ENCODE data around the gene FAM3A.

Gene FAM3A

DNA sequence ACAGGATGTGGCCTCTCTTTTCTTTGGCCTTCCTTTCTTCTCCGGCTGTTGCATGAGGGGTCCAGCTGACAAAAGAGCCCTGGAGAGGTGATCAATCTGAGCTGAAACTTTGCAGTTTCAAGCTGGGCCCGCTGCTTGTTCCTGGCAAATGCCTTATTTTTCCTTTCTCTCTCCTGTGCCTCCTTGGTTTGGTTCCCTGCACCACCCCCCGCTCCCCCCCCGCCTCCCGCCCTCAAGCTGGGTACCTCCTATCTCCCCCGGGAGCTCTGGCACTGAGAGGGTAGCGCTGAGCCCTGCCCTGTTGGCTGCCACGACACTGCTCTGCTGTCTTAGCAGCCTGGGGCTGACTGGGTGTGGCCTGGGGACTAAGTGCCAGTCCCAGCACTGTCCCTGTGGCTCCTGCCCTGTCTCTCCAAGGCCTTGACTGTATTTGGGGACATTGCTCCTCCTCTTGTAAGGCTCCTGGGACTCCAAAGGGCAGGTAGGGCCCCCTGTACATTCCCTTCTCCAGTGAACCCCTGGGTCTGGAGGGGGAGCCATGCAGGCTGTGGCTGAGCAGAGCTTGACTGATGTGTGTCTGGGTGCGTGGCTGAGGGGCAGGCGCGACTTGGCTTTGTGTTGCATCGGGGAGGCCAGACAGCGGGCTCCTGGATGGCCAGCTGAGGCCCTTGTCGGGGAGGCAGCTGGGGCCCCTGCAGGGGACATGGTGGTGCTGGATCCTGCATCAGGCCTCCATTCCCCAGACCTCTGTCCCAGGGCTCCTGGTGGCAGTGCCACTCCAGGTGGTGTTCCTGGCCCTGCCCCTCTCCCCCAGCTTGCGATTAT, 56.9 kb downstream of the FAM3A start:
- no peak for DNase-seq (ENCODE audit: low read depth)

DNA sequence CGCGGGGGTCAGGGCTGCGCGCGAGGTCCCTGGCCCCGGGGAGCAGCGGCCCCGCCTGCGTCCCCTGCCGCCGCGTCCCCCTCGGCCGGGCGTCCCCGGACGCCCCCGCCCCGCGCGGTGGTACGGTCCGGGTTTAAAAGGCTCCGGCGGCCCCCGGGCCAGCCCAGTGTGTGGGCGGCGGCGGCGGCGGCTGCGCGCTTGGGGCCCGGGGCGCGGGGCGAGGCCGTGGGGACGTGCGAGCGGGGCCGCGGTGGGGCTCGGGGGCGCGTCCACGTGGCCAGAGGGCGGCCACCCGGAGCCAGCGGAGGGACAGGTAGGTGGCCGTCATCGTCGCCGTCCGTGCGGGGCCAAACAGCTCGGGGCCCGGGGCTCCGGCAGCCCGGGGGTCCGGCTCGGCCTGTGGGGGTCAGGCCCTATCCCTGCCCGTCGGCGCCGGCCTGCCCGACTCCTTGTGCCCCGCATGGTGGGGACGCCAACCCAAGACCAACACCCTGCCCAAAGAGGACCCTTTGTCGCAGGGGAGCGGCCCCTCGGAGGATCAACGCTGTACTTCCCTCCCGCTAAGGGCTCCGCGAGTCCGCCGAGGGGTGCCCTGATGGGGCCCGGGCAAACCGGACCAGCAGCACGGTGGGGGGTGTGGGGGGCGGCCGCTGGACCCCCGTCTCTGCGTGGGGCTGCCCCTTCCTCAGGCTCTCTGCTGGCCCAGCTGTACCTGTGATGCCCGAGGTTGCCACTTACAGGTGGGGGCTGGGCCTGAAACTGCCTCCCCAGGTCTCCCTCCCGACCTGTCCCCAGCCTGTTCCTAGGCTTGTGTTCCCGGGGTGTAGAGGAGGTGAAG, 57.7 kb downstream of the FAM3A start, which contains the start of gene PLXNA3:
TSS of gene PLXNA3 (plus strand) at position 166 of the 838 bp plus-strand sequence. CDS start 1,903 bp downstream, outside the sequence.
- DNase-seq (ENCODE audit: low read depth): no peak

DNA sequence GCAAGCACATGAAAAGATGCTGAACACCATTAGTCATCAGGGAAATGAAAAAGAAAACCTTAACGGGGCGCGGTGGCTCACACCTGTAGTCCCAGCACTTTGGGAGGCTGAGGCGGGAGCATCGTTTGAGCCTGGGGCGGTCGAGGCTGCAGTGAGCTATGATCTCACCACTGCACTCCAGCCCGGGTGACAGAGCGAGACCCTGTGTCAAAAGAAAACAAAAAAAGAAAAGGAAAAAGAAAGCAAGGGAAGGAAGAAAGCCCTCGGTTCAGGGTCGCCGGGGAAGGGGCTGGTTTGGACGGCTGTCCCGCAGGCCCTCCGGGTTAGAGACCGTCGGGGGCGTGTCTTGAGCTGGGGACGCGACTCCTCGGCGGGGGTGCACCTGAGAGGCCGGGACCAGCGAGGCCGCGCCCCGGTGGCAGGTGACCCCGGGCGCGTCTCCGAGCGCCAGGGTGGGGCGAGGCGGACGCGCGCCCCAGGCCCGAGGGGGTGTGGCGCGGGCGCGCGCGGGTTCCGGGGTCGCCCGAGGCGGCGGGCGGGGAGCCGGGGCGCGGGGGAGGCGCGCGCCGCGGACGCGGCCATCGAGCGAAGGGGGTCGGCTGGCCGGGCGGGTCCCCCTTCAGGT, 58.4 kb downstream of the FAM3A start:
- DNase-seq (ENCODE audit: low read depth): no peak

Measured in HS-27A (cell line).